Progenitor cell of endocrine pancreas (in vitro differentiated cells): ENCODE results near the gene HIPK2. TPM values are rescaled to one million over a fixed set of nuclear protein-coding genes. Genes with fewer than 3 reads are reported as not detected.
"Not testable (repeated sequence)": the region's sequence is repeated elsewhere in the genome, so short reads cannot be mapped to it uniquely, and the experiment has no call there.

Experiments used
- DNase-seq: peaks from one replicate; pipeline ENCODE4 v3.0.0; 2021; ENCODE audit warnings: low spot score; ENCODE audit not compliant: unreplicated experiment
- H3K27ac Mint-ChIP-seq: 2 replicates; pipeline ENCODE4 v1.8.0; 2021; ENCODE audit warnings: mild to moderate bottlenecking, moderate library complexity, mixed read lengths
- H3K27me3 Mint-ChIP-seq: 2 replicates; pipeline ENCODE4 v1.8.0; 2021; ENCODE audit warnings: mixed read lengths
- H3K36me3 Mint-ChIP-seq: 2 replicates; pipeline ENCODE4 v1.8.0; 2022; ENCODE audit warnings: mixed read lengths; ENCODE audit not compliant: insufficient read depth
- H3K4me1 Mint-ChIP-seq: 2 replicates; pipeline ENCODE4 v1.8.0; 2021; ENCODE audit warnings: low read depth, mixed read lengths
- H3K4me3 Mint-ChIP-seq: 2 replicates; pipeline ENCODE4 v1.8.0; 2021; ENCODE audit warnings: low read depth, mild to moderate bottlenecking, moderate library complexity, mixed read lengths
- H3K9me3 Mint-ChIP-seq: 2 replicates; pipeline ENCODE4 v1.8.0; 2021; ENCODE audit warnings: low read depth, mixed read lengths
- total RNA-seq: library from RNA; stranded (reverse); gene quantifications from 2 replicates; pipeline ENCODE4 v1.2.1, GENCODE V29; 2021
- TF ChIP-seq, protein P1 (sequence below): fragments of 200-600 bp; sonication (generic); IDR thresholded peaks from one replicate; pipeline ENCODE4 v1.5.0; 2021; ENCODE audit warnings: antibody characterized with exemption, mild to moderate bottlenecking; ENCODE audit not compliant: unreplicated experiment

Gene HIPK2
- total RNA-seq, 1 donor from 2014 or later = 146 TPM

DNA sequence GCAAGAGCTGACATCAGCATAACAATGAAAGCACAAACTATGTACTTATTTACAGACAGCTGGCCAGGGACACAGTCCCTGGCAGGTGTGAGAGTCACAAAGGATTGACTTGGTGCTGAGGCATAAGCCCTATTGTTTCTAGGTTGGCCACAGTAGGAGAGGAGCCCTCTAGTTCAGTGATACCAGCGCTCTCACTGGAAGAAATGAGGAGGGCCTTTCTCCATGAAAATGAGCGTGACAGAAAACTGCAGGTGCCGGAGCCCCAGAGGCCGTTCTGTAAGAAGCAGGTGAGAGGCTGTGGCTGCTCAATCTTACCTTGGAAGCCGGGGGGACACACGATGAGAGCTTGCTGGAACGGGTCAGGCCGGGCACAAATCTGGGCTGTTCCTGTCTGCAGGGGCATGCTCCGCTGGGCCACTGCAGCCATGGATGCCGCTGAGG lies 163.8 kb downstream of the HIPK2 start:
- no peak overlapping the region for H3K27ac Mint-ChIP-seq
- no peaks in the 10 kb centered on the region for H3K9me3 Mint-ChIP-seq
- no peak overlapping the region for H3K4me3 Mint-ChIP-seq
- H3K27me3 Mint-ChIP-seq = no peaks in the 10 kb centered on the region
- no peaks in the 10 kb centered on the region for H3K4me1 Mint-ChIP-seq
- H3K36me3 Mint-ChIP-seq = peaks cover 38% of the 10 kb centered on the region
- TF ChIP-seq, protein P1, sequence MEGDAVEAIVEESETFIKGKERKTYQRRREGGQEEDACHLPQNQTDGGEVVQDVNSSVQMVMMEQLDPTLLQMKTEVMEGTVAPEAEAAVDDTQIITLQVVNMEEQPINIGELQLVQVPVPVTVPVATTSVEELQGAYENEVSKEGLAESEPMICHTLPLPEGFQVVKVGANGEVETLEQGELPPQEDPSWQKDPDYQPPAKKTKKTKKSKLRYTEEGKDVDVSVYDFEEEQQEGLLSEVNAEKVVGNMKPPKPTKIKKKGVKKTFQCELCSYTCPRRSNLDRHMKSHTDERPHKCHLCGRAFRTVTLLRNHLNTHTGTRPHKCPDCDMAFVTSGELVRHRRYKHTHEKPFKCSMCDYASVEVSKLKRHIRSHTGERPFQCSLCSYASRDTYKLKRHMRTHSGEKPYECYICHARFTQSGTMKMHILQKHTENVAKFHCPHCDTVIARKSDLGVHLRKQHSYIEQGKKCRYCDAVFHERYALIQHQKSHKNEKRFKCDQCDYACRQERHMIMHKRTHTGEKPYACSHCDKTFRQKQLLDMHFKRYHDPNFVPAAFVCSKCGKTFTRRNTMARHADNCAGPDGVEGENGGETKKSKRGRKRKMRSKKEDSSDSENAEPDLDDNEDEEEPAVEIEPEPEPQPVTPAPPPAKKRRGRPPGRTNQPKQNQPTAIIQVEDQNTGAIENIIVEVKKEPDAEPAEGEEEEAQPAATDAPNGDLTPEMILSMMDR = no peak
- no peak for DNase-seq

DNA sequence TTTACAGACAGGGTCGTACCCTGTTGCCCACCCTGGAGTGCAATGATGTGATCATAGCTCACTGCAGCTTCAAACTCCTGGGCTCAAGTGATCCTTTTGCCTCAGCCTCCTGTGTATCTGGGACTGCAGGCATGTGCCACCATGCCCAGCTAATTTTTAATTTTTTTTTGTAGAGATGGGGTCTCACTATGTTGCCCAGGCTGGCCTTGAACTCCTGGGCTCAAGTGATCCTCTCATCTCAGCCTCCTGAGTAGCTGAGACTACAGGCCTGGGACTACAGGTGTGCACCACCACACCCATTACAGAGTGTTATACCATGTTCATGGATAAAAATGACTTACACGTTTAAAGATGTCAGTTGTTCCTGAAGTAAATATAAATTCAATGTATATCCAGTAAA lies 166.2 kb downstream of the HIPK2 start:
- H3K9me3 Mint-ChIP-seq, H3K27ac Mint-ChIP-seq, H3K4me3 Mint-ChIP-seq, H3K4me1 Mint-ChIP-seq, DNase-seq, H3K27me3 Mint-ChIP-seq: not testable (repeated sequence)
- peaks cover 47% of the 10 kb centered on the region for H3K36me3 Mint-ChIP-seq

DNA sequence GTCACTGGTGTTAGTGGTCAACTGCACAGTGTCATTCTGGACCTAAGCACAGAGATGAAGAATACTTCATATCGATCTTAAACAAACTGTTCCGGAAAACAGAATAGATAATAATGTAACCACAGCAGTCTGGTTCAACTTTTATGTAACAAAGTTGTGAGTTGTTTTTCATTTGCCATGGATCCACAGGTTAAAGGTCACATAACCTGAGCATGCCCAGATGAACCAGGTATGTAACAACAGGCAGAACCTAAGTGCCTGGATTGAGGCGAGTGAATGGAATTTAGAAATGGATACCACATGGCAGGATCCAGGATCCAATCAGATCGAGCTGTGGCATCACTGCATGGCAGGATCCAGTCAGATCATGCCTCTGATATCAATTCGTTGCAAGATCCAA lies 167.2 kb downstream of the HIPK2 start:
- no peak for DNase-seq
- no peaks in the 10 kb centered on the region for H3K4me1 Mint-ChIP-seq
- TF ChIP-seq, protein P1 = no peak
- peaks cover 44% of the 10 kb centered on the region for H3K36me3 Mint-ChIP-seq
- no peaks in the 10 kb centered on the region for H3K27me3 Mint-ChIP-seq
- H3K9me3 Mint-ChIP-seq = no peaks in the 10 kb centered on the region
- no peak overlapping the region for H3K4me3 Mint-ChIP-seq
- H3K27ac Mint-ChIP-seq = no peak overlapping the region

DNA sequence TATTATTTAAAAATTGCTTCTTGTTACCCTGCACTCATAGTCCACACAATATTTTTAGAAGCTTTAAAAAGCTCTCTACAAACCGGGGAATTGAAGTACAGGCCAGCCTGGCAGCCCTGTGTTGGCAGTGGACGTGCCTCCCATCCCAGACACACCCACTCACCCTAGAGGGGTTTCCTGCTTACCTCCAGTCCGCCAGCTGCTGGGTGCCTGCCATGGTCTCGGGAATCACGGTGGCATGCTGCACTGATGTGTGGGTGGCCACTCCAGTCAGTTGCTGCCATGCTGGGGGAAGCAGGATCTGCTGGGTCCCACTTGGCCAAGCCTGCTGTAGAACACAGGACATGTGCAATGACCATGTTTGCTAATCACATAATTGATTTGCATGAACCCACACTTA lies 173.9 kb downstream of the HIPK2 start:
- Mint-ChIP-seq H3K27me3 (no peaks in the 10 kb centered on the region), H3K9me3 (no peaks in the 10 kb centered on the region), H3K4me1 (no peaks in the 10 kb centered on the region), H3K27ac (no peak overlapping the region), H3K36me3 (peaks cover 29% of the 10 kb centered on the region), H3K4me3 (no peak overlapping the region)
- no peak for DNase-seq
- TF ChIP-seq, protein P1 = no peak

DNA sequence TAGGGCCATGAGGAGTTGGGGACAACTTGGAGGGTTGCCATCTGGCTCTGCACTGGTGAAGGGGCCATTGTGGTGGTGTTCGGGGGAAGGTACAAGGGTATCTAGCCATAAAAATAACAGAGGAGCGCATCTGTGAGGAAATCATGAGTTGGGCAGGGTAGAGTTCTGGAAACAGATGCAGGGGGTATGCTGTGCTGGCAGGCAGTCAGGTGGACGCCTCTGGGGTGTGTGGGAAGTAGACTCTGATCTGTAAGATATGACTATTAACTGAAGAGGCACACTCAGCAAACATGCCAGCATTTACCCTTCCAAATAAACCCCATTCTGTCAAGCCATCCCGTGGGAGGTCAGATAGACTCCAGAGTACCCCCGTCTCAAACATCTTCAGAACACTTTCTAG lies 174.5 kb downstream of the HIPK2 start:
- Mint-ChIP-seq H3K9me3 (no peaks in the 10 kb centered on the region), H3K4me1 (no peaks in the 10 kb centered on the region), H3K27me3 (no peaks in the 10 kb centered on the region), H3K36me3 (peaks cover 30% of the 10 kb centered on the region), H3K27ac (no peak overlapping the region), H3K4me3 (no peak overlapping the region)
- no peak for DNase-seq
- TF ChIP-seq, protein P1 = no peak

DNA sequence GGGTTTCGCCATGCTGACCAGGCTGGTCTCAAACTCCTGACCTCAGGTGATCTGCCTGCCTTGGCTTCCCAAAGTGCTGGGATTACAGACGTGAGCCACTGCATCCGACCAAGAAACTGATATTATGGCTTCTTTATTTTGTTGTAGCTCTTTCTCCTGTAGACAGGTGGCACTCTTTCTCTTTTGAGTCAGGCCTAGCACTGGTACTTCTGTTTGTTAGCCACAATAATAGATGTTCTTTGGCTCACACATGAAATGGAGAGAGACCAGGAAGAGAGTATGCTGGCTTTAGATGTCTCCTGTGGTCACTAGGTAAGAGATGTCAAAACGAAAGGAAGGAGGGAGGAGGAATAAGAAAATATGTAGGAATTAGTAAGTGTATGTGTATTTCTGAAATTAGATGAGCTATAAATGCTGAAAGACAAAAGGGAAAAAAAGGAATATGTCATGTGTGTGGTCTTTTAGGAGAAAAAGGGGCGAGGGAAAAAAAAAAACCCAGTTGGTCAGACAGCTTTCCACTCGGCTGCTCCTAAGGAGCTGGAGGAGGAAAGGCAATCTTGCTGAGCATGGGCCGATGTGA lies 175.6 kb downstream of the HIPK2 start:
- no peak for DNase-seq
- Mint-ChIP-seq H3K27me3 (no peaks in the 10 kb centered on the region), H3K27ac (no peak overlapping the region), H3K4me1 (no peaks in the 10 kb centered on the region), H3K4me3 (no peak overlapping the region), H3K9me3 (no peaks in the 10 kb centered on the region), H3K36me3 (peaks cover 27% of the 10 kb centered on the region)
- TF ChIP-seq, protein P1 = peak; percentile 69
